Keratinocyte (primary cell): Measurements from ENCODE around the gene NEUROG1. TPM values are rescaled to one million over a fixed set of nuclear protein-coding genes. Genes with fewer than 3 reads are reported as not detected.

Source experiments
- DNase-seq: peaks from one replicate; pipeline ENCODE4 v3.0.0-alpha.2; 2011; ENCODE audit warnings: low read depth, missing footprints, low spot score
- FAIRE-seq: peaks from 2 replicates; lab custom pipeline; 2011; peaks lifted over from hg19 to GRCh38; lab: Jason Lieb, UNC
- H2AFZ ChIP-seq: 2 replicates; pipeline ENCODE4 v1.6.0; 2012; ENCODE audit warnings: low read length, control low read depth, inconsistent platforms; ENCODE audit not compliant: control insufficient read depth
- H3K27ac ChIP-seq: 2 replicates; pipeline ENCODE4 v1.5.1; 2011; ENCODE audit warnings: low read length; ENCODE audit not compliant: control insufficient read depth, insufficient read depth
- H3K27me3 ChIP-seq: 3 replicates; pipeline ENCODE4 v1.6.0; 2011; ENCODE audit warnings: low read length; ENCODE audit not compliant: control insufficient read depth, insufficient read depth; ENCODE audit errors: extremely low read depth
- H3K36me3 ChIP-seq, 2 experiments: 2 replicates in 1 of 2; 3 replicates in 1 of 2; pipeline ENCODE4 v1.5.1; 2011; ENCODE audit warnings: low read length in 2 of 2, mild to moderate bottlenecking in 1 of 2; ENCODE audit not compliant: control insufficient read depth in 2 of 2, insufficient read depth in 2 of 2; ENCODE audit errors: extremely low read depth in 1 of 2
- H3K4me1 ChIP-seq: 3 replicates; pipeline ENCODE4 v1.5.1; 2011; ENCODE audit warnings: low read length; ENCODE audit not compliant: control insufficient read depth, insufficient read depth; ENCODE audit errors: extremely low read depth
- H3K4me2 ChIP-seq: 3 replicates; pipeline ENCODE4 v1.6.0; 2011; ENCODE audit warnings: low read depth, low read length; ENCODE audit not compliant: control insufficient read depth, insufficient read depth; ENCODE audit errors: extremely low read depth
- H3K4me3 ChIP-seq, 3 experiments: fragments of 200-600 bp in 1 of 3; sonication (generic) in 1 of 3; 2 replicates in 2 of 3; 3 replicates in 1 of 3; pipeline ENCODE4 v1.5.1; 2011 to 2016; ENCODE audit warnings: low read length in 3 of 3, mild to moderate bottlenecking in 3 of 3, control low read depth in 2 of 3, inconsistent platforms in 1 of 3, low read depth in 1 of 3, mixed read lengths in 1 of 3, mixed run types in 1 of 3, moderate library complexity in 1 of 3; ENCODE audit not compliant: control insufficient read depth in 2 of 3, insufficient read depth in 2 of 3; ENCODE audit errors: extremely low read depth in 1 of 3
- H3K79me2 ChIP-seq: 2 replicates; pipeline ENCODE4 v1.6.0; 2012; ENCODE audit warnings: low read length; ENCODE audit not compliant: control insufficient read depth, insufficient read depth
- H3K9ac ChIP-seq: 3 replicates; pipeline ENCODE4 v1.6.0; 2011; ENCODE audit warnings: low read length; ENCODE audit not compliant: control insufficient read depth, insufficient read depth; ENCODE audit errors: extremely low read depth
- H3K9me1 ChIP-seq: 3 replicates; pipeline ENCODE4 v1.6.0; 2011; ENCODE audit warnings: low read length; ENCODE audit not compliant: control insufficient read depth, insufficient read depth; ENCODE audit errors: extremely low read depth
- H3K9me3 ChIP-seq: 2 replicates; pipeline ENCODE4 v1.5.1; 2012; ENCODE audit warnings: low read depth, low read length; ENCODE audit not compliant: control insufficient read depth
- H4K20me1 ChIP-seq: 3 replicates; pipeline ENCODE4 v1.6.0; 2011; ENCODE audit warnings: low read length; ENCODE audit not compliant: control insufficient read depth, insufficient read depth; ENCODE audit errors: extremely low read depth
- EZH2 ChIP-seq: IDR thresholded peaks from one replicate; pipeline ENCODE4 v1.6.1; 2012; ENCODE audit warnings: inconsistent platforms, mild to moderate bottlenecking, low read length, moderate library complexity
- dilution Hi-C: fragments of 300-500 bp; cut with MboI; formaldehyde crosslinking; loops from one replicate; pipeline ENCODE4 v1.7.0; 2020; ENCODE audit warnings: low sequenced_read_pairs; ENCODE audit not compliant: extremely low pct_ligation_motif_present
- polyA plus RNA-seq, 5 experiments: library from polyadenylated mRNA; depleted of rRNA in 3 of 5; stranded (reverse) in 3 of 5; stranded (forward) in 1 of 5; unstranded in 1 of 5; fragments of >200 nt; gene quantifications; 1 replicate in 1 of 5; 2 replicates in 3 of 5; 3 replicates in 1 of 5; pipeline versions ENCODE4 v1.2.1 to v1.2.3, GENCODE V29; 2011 to 2012; ENCODE audit warnings: missing spikeins in 2 of 5, low read depth in 1 of 5, low replicate concordance in 1 of 5
- TF ChIP-seq, protein P1 (sequence below), 3 experiments: IDR thresholded peaks in 1 of 3; conservative IDR thresholded peaks in 1 of 3; optimal IDR thresholded peaks in 1 of 3; 2 replicates in 2 of 3; 3 replicates in 1 of 3; pipeline versions ENCODE3 to v1.5.1; 2011; ENCODE audit warnings: low read length in 3 of 3, mild to moderate bottlenecking in 3 of 3, moderate library complexity in 2 of 3, control low read depth in 1 of 3, inconsistent platforms in 1 of 3; ENCODE audit not compliant: insufficient read depth in 2 of 3; ENCODE audit errors: extremely low read depth in 1 of 3

NEUROG1 gene
- polyA plus RNA-seq, 1 donor (not counting 4 experiments of a cell fraction or from before 2014, with no cell fraction given): not detected

DNA sequence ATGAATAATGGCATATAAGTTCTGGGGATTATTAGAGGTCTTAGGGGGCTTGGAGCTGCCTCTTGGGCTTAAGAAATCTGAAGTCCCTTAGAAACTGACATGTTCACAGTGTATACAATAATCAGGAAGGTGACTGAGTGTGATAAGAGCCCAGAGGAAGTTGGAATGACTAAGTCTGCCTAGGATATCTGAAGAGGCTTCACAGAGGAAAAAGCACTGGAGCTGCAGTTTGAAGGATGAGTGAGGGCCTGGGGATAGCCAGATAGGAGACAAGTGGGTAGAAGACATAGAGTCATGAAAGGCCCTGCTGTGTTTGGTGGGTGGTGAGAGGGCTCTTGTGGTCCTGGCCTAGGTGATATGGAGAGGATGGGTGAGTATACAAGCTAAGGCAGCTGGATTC is 8.8 kb downstream of the NEUROG1 start:
- DNase-seq (no peak), FAIRE-seq (no peak)
- no peak overlapping the region for H3K4me2 ChIP-seq
- no peaks in the 10 kb centered on the region for H3K9me3 ChIP-seq
- peaks cover 7% of the 10 kb centered on the region for H3K27me3 ChIP-seq
- H2AFZ ChIP-seq: no peak overlapping the region
- no peaks in the 10 kb centered on the region for H3K79me2 ChIP-seq
- TF ChIP-seq, protein P1, sequence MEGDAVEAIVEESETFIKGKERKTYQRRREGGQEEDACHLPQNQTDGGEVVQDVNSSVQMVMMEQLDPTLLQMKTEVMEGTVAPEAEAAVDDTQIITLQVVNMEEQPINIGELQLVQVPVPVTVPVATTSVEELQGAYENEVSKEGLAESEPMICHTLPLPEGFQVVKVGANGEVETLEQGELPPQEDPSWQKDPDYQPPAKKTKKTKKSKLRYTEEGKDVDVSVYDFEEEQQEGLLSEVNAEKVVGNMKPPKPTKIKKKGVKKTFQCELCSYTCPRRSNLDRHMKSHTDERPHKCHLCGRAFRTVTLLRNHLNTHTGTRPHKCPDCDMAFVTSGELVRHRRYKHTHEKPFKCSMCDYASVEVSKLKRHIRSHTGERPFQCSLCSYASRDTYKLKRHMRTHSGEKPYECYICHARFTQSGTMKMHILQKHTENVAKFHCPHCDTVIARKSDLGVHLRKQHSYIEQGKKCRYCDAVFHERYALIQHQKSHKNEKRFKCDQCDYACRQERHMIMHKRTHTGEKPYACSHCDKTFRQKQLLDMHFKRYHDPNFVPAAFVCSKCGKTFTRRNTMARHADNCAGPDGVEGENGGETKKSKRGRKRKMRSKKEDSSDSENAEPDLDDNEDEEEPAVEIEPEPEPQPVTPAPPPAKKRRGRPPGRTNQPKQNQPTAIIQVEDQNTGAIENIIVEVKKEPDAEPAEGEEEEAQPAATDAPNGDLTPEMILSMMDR (optimal IDR thresholded peaks at IDR 0.05 in 1 of 3, IDR thresholded peaks at IDR 0.05 in 1 of 3, conservative IDR thresholded peaks at IDR 0.05 in 1 of 3; ENCODE audit: extremely low read depth in 1 of 3, insufficient read depth in 2 of 3, low read length in 3 of 3): no peak
- TF ChIP-seq EZH2: no peak
- H3K27ac ChIP-seq: no peak overlapping the region
- no peaks in the 10 kb centered on the region for H3K4me1 ChIP-seq
- H3K9ac ChIP-seq: no peak overlapping the region
- dilution Hi-C loops: no loop called here
- H4K20me1 ChIP-seq: no peaks in the 10 kb centered on the region
- H3K36me3 ChIP-seq: no peaks in the 10 kb centered on the region
- H3K9me1 ChIP-seq: no peaks in the 10 kb centered on the region
- no peak overlapping the region for H3K4me3 ChIP-seq

DNA sequence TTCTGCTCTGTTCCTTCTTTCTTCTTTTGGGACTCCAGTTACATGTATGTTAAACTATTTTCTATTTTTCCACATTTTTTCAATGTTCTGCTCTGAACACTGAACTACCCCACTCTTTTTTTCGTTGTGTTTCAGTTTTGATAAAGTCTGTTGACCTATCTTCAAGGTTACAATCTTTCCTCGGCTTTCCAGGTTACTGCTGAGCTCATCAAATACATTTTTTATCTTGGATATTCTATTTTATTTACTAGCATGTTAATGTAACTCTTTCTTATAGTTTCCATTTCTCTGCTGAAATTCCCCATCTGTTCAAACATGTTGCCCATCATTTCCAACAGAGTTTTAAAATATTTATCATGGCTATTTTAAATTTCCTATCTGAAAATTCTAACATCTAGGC is 13.8 kb downstream of the NEUROG1 start:
- Histone ChIP-seq H3K9me3 (peaks cover 5% of the 10 kb centered on the region), H3K4me3 (no peak overlapping the region), H3K36me3 (no peaks in the 10 kb centered on the region), H3K9ac (no peak overlapping the region), H3K27me3 (no peaks in the 10 kb centered on the region), H3K4me2 (no peak overlapping the region), H3K4me1 (no peaks in the 10 kb centered on the region), H3K9me1 (no peaks in the 10 kb centered on the region), H2AFZ (no peak overlapping the region), H3K27ac (no peak overlapping the region), H4K20me1 (no peaks in the 10 kb centered on the region), H3K79me2 (no peaks in the 10 kb centered on the region)
- no peak for DNase-seq
- dilution Hi-C loops: no loop called here
- TF ChIP-seq EZH2: no peak
- TF ChIP-seq, protein P1 (optimal IDR thresholded peaks at IDR 0.05 in 1 of 3, IDR thresholded peaks at IDR 0.05 in 1 of 3, conservative IDR thresholded peaks at IDR 0.05 in 1 of 3; ENCODE audit: extremely low read depth in 1 of 3, insufficient read depth in 2 of 3, low read length in 3 of 3): no peak
- FAIRE-seq: no peak
